ENCODE data around the gene FAM167B.

The FAM167B gene

DNA sequence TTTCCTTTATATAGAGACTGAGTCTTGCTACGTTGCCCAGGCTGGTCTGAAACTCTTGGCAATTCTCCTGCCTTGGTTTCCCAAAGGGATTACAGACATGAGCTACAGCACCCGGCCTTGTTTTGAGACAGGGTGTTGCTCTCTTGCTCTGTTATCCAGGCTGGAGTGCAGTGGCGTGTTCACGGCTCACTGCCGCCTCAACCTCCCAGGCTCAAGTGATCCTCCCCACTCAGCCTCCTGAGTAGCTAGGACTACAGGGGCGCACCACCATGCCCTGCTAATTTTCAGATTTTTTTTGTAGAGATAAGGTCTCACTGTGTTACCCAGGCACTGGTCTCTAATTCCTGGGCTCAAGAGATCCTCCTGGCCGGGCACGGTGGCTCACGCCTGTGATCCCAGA is 18.8 kb downstream of the FAM167B start:
- DNase-seq: no peak
- H3K4me3 ChIP-seq (ENCODE audit: low read depth, low read length): no peak overlapping the region
- TF ChIP-seq, protein P1, sequence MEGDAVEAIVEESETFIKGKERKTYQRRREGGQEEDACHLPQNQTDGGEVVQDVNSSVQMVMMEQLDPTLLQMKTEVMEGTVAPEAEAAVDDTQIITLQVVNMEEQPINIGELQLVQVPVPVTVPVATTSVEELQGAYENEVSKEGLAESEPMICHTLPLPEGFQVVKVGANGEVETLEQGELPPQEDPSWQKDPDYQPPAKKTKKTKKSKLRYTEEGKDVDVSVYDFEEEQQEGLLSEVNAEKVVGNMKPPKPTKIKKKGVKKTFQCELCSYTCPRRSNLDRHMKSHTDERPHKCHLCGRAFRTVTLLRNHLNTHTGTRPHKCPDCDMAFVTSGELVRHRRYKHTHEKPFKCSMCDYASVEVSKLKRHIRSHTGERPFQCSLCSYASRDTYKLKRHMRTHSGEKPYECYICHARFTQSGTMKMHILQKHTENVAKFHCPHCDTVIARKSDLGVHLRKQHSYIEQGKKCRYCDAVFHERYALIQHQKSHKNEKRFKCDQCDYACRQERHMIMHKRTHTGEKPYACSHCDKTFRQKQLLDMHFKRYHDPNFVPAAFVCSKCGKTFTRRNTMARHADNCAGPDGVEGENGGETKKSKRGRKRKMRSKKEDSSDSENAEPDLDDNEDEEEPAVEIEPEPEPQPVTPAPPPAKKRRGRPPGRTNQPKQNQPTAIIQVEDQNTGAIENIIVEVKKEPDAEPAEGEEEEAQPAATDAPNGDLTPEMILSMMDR (IDR thresholded peaks at IDR 0.05; ENCODE audit: low read depth, low read length): no peak
- H3K4me1 ChIP-seq: no peaks in the 10 kb centered on the region
- H3K36me3 ChIP-seq: no peaks in the 10 kb centered on the region
- H3K27me3 ChIP-seq: no peaks in the 10 kb centered on the region
- no peaks in the 10 kb centered on the region for H3K9me3 ChIP-seq

DNA sequence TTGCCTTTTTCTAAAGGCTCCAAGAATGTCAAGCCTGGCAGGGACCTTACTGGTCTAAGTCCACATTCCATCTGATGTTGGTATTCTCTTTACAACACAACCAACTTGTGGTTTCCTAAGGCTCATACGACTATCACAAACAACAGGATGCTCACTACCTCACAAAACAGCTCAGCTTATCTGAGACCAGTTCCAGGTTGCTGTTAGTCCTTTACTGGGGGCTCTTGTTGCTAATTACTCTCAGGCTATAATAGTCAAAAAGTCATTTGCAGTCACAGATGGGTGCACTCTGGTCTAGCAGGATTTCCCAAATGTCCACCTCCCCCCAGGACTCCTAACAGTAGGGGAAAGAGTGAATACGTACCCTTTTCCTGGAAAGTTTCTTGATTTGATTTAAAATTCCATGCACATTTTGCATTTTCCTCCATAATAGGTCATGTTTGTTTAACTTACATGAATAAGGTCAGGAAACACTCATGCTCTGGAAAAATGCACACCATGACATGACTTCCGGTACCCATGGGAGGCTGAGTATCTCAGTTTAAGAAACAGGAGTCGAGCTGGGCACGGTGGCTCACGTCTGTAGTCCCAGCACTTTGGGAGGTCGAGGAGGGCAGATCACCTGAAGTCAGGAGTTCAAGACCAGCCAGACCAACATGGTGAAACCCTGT is 20.0 kb downstream of the FAM167B start:
- H3K27me3 ChIP-seq: no peaks in the 10 kb centered on the region
- no peak for DNase-seq
- no peaks in the 10 kb centered on the region for H3K9me3 ChIP-seq
- no peak overlapping the region for H3K4me3 ChIP-seq (ENCODE audit: low read depth, low read length)
- no peaks in the 10 kb centered on the region for H3K36me3 ChIP-seq
- H3K4me1 ChIP-seq: no peaks in the 10 kb centered on the region
- TF ChIP-seq, protein P1 (IDR thresholded peaks at IDR 0.05; ENCODE audit: low read depth, low read length): no peak

DNA sequence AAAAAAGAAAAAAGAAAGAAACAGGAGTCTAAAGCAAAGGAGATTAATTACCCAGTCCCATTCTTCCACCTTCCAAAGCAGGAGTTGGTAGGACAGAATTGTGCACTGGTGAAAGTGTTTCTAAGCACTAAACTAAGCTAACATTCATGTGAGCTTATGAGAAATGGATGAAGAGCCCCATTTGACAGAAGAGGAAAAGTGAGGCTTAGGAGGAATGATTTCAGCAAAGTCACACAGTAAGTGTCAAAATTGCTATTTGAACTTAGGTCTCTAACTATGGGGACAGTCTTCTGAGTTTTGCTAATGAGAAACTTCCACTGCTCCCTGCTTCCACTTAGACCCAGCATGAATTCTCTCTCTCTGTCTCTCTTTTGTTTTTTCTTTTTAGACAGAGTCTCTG is 22.7 kb downstream of the FAM167B start:
- Histone ChIP-seq H3K4me1 (no peaks in the 10 kb centered on the region), H3K4me3 (ENCODE audit: low read depth, low read length) (no peak overlapping the region), H3K9me3 (no peaks in the 10 kb centered on the region), H3K36me3 (no peaks in the 10 kb centered on the region), H3K27me3 (no peaks in the 10 kb centered on the region)
- no peak for DNase-seq
- TF ChIP-seq, protein P1 (IDR thresholded peaks at IDR 0.05; ENCODE audit: low read depth, low read length): no peak

DNA sequence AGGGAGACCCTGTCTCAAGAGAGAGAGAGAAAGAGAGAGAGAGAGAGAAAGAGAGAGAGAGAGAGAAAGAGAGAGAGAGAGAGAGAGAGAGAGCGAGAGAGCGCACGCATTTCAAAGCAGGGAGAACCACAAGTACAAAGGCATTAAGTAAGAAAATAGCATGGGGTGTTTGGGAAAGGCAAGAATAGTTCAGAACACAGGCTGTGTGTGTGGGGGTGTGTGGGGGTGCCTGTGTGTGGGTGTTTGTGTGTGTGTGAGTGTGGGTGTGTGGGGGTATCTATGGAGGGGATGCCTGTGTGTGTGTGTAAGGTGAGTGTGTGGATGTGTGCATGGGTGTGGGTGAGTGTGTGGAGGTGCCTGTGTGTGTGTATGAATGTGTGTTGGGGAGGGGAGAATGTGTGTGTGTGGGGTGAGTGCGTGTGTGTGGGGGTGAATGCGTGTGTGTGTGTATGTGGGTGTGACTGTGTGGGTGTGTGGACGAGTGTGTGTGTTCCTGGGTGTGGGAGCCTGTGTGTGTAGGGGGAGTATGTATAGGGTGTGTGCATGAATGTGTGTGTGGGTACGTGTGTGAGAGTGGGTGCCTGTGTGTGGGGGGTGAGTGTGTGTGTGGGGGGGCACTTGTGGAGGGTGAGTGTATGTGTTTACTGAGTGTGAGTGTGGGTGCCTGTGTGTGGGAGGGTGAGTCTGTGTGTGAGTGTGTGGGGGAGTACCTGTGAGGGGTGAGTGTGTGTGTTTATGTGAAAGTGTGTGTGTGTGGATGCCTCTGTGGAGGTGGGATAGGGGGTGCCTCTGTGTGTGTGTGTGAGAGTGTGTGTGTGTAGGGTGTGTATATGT is 25.8 kb downstream of the FAM167B start:
- H3K9me3 ChIP-seq: no peaks in the 10 kb centered on the region
- TF ChIP-seq, protein P1 (IDR thresholded peaks at IDR 0.05; ENCODE audit: low read depth, low read length): no peak
- H3K36me3 ChIP-seq: no peaks in the 10 kb centered on the region
- no peak for DNase-seq
- peaks cover 9% of the 10 kb centered on the region; the same call in 1 of the 2 replicates for H3K27me3 ChIP-seq
- H3K4me1 ChIP-seq: no peaks in the 10 kb centered on the region
- H3K4me3 ChIP-seq (ENCODE audit: low read depth, low read length): no peak overlapping the region

DNA sequence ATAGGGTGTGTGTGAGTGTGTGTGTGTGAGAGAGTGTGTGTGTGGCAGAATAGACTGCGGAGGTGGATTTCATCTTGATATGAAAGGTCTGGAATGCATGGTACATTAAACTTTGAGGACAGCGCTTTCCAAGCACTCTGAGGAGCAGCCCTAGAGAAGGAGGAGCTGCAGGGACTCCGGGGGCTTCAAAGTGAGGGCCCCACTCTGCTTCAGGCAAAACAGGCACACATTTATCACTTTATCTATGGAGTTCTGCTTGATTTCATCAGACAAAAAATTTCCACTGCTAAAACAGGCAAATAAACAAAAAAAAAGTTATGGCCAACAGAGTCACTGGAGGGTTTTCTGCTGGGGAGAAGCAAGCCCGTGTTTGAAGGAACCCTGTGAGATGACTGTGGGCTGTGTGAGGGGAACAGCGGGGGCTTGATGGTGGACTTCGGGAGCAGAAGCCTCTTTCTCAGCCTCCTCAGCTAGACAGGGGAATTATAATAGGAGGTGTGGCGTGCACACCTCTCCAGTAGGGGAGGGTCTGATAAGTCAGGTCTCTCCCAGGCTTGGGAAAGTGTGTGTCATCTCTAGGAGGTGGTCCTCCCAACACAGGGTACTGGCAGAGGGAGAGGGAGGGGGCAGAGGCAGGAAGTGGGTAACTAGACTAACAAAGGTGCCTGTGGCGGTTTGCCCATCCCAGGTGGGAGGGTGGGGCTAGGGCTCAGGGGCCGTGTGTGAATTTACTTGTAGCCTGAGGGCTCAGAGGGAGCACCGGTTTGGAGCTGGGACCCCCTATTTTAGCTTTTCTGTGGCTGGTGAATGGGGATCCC is 26.6 kb downstream of the FAM167B start:
- TF ChIP-seq, protein P1 (IDR thresholded peaks at IDR 0.05; ENCODE audit: low read depth, low read length): no peak
- DNase-seq: no peak
- Histone ChIP-seq H3K36me3 (no peaks in the 10 kb centered on the region), H3K4me3 (ENCODE audit: low read depth, low read length) (no peak overlapping the region), H3K4me1 (no peaks in the 10 kb centered on the region), H3K9me3 (no peaks in the 10 kb centered on the region), H3K27me3 (peaks cover 9% of the 10 kb centered on the region; the same call in 1 of the 2 replicates)
